HCT116 (cell line): Measurements from ENCODE around the gene C9orf78. TPM values are rescaled to one million over a fixed set of nuclear protein-coding genes. Genes with fewer than 3 reads are reported as not detected.

Source experiments
- ATAC-seq: fragments of 200-7000 bp; cut with Tn5 transposase; 2 replicates; pipeline ENCODE4 v1.9.1; 2020; ENCODE audit warnings: mild to moderate bottlenecking, moderate library complexity
- BruUV-seq: library from RNA; stranded (reverse); fragments of 400-500 nt; replicated peaks from 2 replicates; lab custom pipeline; 2021; lab: Mats Ljungman, UMichigan
- CTCF ChIA-PET: fragments of 300-600 bp; sonication (Branson Sonifier 250); formaldehyde crosslinking; loops from one replicate; lab custom pipeline; 2021; ENCODE audit warnings: antibody characterized with exemption; lab: Charles Lee
- POLR2A ChIA-PET: fragments of 300-600, 350-600 bp; sonication (Branson Sonifier 250); formaldehyde crosslinking; loops from one replicate; lab custom pipeline; 2021; ENCODE audit warnings: antibody characterized with exemption; lab: Charles Lee
- RAD21 ChIA-PET, 2 experiments: fragments of 300-600 bp; sonication (Branson Sonifier 250); formaldehyde crosslinking; loops; one replicate each; lab custom pipeline; 2023; ENCODE audit warnings: low total read pairs in 2 of 2; ENCODE audit not compliant: uncharacterized antibody in 2 of 2, unreplicated experiment in 2 of 2, low non-redundant PET in 1 of 2; lab: Charles Lee
- DNase-seq: peaks from one replicate; pipeline ENCODE4 v3.0.0-alpha.2; 2010; ENCODE audit warnings: low read depth, low spot score
- H2AFZ ChIP-seq: fragments of 200-600 bp; shearing (Covaris generic), sonication (generic); 2 replicates; pipeline ENCODE4 v1.6.1; 2017; ENCODE audit warnings: low read depth, mixed run types, mixed read lengths, antibody characterized with exemption, low read length; ENCODE audit not compliant: poor library complexity, severe bottlenecking
- H3K27ac ChIP-seq: 2 replicates; pipeline ENCODE4 v1.5.1; 2012; ENCODE audit warnings: low read depth, low read length
- H3K27me3 ChIP-seq: fragments of 200-600 bp; sonication (generic); 2 replicates; pipeline ENCODE4 v1.6.1; 2016; ENCODE audit warnings: mixed run types, low read length, mixed read lengths; ENCODE audit not compliant: insufficient read depth
- H3K36me3 ChIP-seq, 2 experiments: fragments of 200-500 bp in 1 of 2; fragments of 200-600 bp in 1 of 2; sonication (Bioruptor generic) in 1 of 2; sonication (generic) in 1 of 2; 2 replicates each; pipeline versions ENCODE4 v1.5.1 to v1.6.1; 2014 to 2016; ENCODE audit warnings: low read length in 2 of 2, inconsistent platforms in 1 of 2, mixed read lengths in 1 of 2, mixed run types in 1 of 2; ENCODE audit not compliant: insufficient read depth in 2 of 2, control insufficient read depth in 1 of 2
- H3K4me1 ChIP-seq, 2 experiments: fragments of 200-600 bp in 1 of 2; sonication (generic) in 1 of 2; 2 replicates each; pipeline versions ENCODE4 v1.5.1 to v1.6.1; 2012 to 2017; ENCODE audit warnings: low read length in 2 of 2, inconsistent platforms in 1 of 2, mild to moderate bottlenecking in 1 of 2, mixed read lengths in 1 of 2, mixed run types in 1 of 2, moderate library complexity in 1 of 2; ENCODE audit not compliant: insufficient read depth in 2 of 2, control insufficient read depth in 1 of 2
- H3K4me2 ChIP-seq: fragments of 200-600 bp; sonication (generic); 2 replicates; pipeline ENCODE4 v1.6.1; 2017; ENCODE audit warnings: mixed run types, low read length, mixed read lengths
- H3K4me3 ChIP-seq, 2 experiments: fragments of 200-600 bp in 1 of 2; sonication (generic) in 1 of 2; replicated peaks in 1 of 2; 2 replicates each; pipeline ENCODE4 v1.5.1; 2011 to 2016; ENCODE audit warnings: low read length in 2 of 2, control low read depth in 1 of 2, low read depth in 1 of 2, mild to moderate bottlenecking in 1 of 2, mixed read lengths in 1 of 2, mixed run types in 1 of 2
- H3K79me2 ChIP-seq: fragments of 200-600 bp; sonication (generic); 2 replicates; pipeline ENCODE4 v1.6.1; 2017; ENCODE audit warnings: mild to moderate bottlenecking, mixed run types, low read length, moderate library complexity, mixed read lengths; ENCODE audit not compliant: insufficient read depth
- H3K9ac ChIP-seq: fragments of 200-600 bp; sonication (generic); 2 replicates; pipeline ENCODE4 v1.6.1; 2016; ENCODE audit warnings: low read length, mixed read lengths
- H3K9me2 ChIP-seq: fragments of 200-600 bp; sonication (generic), shearing (Covaris generic); 2 replicates; pipeline ENCODE4 v1.6.1; 2017; ENCODE audit warnings: mixed run types, mild to moderate bottlenecking, moderate library complexity; ENCODE audit not compliant: insufficient read depth
- H3K9me3 ChIP-seq, 2 experiments: fragments of 200-500 bp in 1 of 2; fragments of 200-600 bp in 1 of 2; sonication (Bioruptor generic) in 1 of 2; sonication (generic) in 1 of 2; 2 replicates each; pipeline ENCODE4 v1.6.1; 2014 to 2017; ENCODE audit warnings: low read length in 2 of 2, mixed read lengths in 2 of 2, inconsistent platforms in 1 of 2, low read depth in 1 of 2, mild to moderate bottlenecking in 1 of 2, mixed run types in 1 of 2, moderate library complexity in 1 of 2; ENCODE audit not compliant: control insufficient read depth in 1 of 2, insufficient read depth in 1 of 2
- H4K20me1 ChIP-seq: fragments of 200-600 bp; sonication (generic), shearing (Covaris generic); 2 replicates; pipeline ENCODE4 v1.6.1; 2017; ENCODE audit warnings: mixed run types, mild to moderate bottlenecking, moderate library complexity; ENCODE audit not compliant: insufficient read depth
- CBX3 ChIP-seq: IDR thresholded peaks from 2 replicates; pipeline ENCODE4 v1.6.1; 2012; ENCODE audit warnings: low read depth
- EGR1 ChIP-seq: IDR thresholded peaks from 2 replicates; pipeline ENCODE4 v1.6.1; 2012; ENCODE audit warnings: low read depth
- POLR2A ChIP-seq: IDR thresholded peaks from 2 replicates; pipeline ENCODE4 v1.7.0; 2011; ENCODE audit warnings: borderline replicate concordance; ENCODE audit not compliant: insufficient read depth, insufficient read length; ENCODE audit errors: extremely low read depth
- POLR2AphosphoS5 ChIP-seq: IDR thresholded peaks from 2 replicates; pipeline ENCODE4 v1.6.1; 2011; ENCODE audit warnings: mild to moderate bottlenecking, low read depth, low read length, moderate library complexity
- RAD21 ChIP-seq: IDR thresholded peaks from 2 replicates; pipeline ENCODE4 v1.6.1; 2012; ENCODE audit warnings: low read depth, mild to moderate bottlenecking
- SRF ChIP-seq: IDR thresholded peaks from 2 replicates; pipeline ENCODE4 v1.6.1; 2012; ENCODE audit warnings: low read depth
- TCF7L2 ChIP-seq: IDR thresholded peaks from 2 replicates; pipeline ENCODE4 v1.7.0; 2011; ENCODE audit warnings: borderline replicate concordance, inconsistent platforms; ENCODE audit not compliant: insufficient read depth, insufficient read length; ENCODE audit errors: extremely low read depth
- YY1 ChIP-seq: IDR thresholded peaks from 2 replicates; pipeline ENCODE4 v1.6.1; 2011; ENCODE audit warnings: low read length, low read depth, moderate library complexity, mild to moderate bottlenecking; ENCODE audit not compliant: insufficient replicate concordance; ENCODE audit errors: extremely low read depth
- ZFX ChIP-seq: fragments of 450-650 bp; IDR thresholded peaks from 2 replicates; pipeline ENCODE4 v1.6.1; 2017
- intact Hi-C: fragments of 100-400 bp; cut with micrococcal nuclease; formaldehyde crosslinking; loops from 2 replicates; pipeline ENCODE4 v1.10.0; 2022
- total RNA-seq: library from RNA; stranded (reverse); gene quantifications from one replicate; pipeline ENCODE4 v1.2.1, GENCODE V29; 2021; ENCODE audit not compliant: unreplicated experiment
- TF ChIP-seq, protein P1 (sequence below), 3 experiments: fragments of 200-600 bp in 1 of 3; sonication (generic) in 1 of 3; IDR thresholded peaks in 2 of 3; conservative IDR thresholded peaks in 1 of 3; 2 replicates each; pipeline ENCODE4 v1.5.1; 2012 to 2017; ENCODE audit warnings: low read depth in 2 of 3, low read length in 2 of 3, antibody characterized with exemption in 1 of 3, borderline replicate concordance in 1 of 3, control low read depth in 1 of 3, mild to moderate bottlenecking in 1 of 3, mixed read lengths in 1 of 3, mixed run types in 1 of 3, moderate library complexity in 1 of 3; ENCODE audit not compliant: insufficient read depth in 1 of 3
- TF ChIP-seq, protein P2 (sequence below): IDR thresholded peaks from 2 replicates; pipeline ENCODE4 v1.6.1; 2011; ENCODE audit warnings: mild to moderate bottlenecking, low read length, moderate library complexity; ENCODE audit not compliant: insufficient replicate concordance; ENCODE audit errors: extremely low read depth
- TF ChIP-seq, protein P3 (sequence below): IDR thresholded peaks from 2 replicates; pipeline ENCODE4 v1.6.1; 2012

The C9orf78 gene
- total RNA-seq, 1 experiment from 2014 or later: 41.4 TPM

DNA sequence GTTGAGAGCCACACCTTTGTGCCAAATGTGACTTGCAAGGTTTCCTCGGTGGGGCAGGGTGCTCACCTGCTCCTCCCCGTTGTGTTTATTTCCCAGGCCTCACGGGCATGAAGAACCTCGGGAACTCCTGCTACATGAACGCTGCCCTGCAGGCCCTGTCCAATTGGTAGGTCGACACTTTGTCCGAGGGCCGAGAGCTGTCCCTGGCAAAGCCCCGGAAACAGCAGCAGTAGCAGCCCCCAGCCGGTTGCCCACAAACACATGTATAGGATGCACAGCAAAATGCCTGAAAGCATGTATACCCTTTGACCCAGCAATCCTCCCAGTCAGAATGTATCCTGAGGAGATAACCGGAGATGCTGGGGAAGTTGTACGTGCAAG, 26.4 kb upstream of the C9orf78 start:
- RAD21 ChIA-PET: interaction anchor here in 1 of 2 experiments (0.6 kb wide), 1 partner anchor 1194 kb away, joined by 3 read pairs; no protein-coding TSS in a partner anchor
- Histone ChIP-seq H3K36me3 (no peaks in the 10 kb centered on the region), H3K4me2 (no peak overlapping the region), H3K27me3 (no peaks in the 10 kb centered on the region), H3K27ac (no peak overlapping the region), H2AFZ (no peak overlapping the region), H3K9ac (no peak overlapping the region), H3K4me1 (no peaks in the 10 kb centered on the region), H3K9me2 (no peaks in the 10 kb centered on the region), H3K4me3 (no peak overlapping the region), H4K20me1 (no peaks in the 10 kb centered on the region), H3K79me2 (no peaks in the 10 kb centered on the region), H3K9me3 (no peaks in the 10 kb centered on the region)
- intact Hi-C loops: no loop called here
- DNase-seq (no peak), ATAC-seq (no peak)
- no TSS peak for BruUV-seq
- CTCF ChIA-PET: no interaction called here
- TF ChIP-seq, protein P1, sequence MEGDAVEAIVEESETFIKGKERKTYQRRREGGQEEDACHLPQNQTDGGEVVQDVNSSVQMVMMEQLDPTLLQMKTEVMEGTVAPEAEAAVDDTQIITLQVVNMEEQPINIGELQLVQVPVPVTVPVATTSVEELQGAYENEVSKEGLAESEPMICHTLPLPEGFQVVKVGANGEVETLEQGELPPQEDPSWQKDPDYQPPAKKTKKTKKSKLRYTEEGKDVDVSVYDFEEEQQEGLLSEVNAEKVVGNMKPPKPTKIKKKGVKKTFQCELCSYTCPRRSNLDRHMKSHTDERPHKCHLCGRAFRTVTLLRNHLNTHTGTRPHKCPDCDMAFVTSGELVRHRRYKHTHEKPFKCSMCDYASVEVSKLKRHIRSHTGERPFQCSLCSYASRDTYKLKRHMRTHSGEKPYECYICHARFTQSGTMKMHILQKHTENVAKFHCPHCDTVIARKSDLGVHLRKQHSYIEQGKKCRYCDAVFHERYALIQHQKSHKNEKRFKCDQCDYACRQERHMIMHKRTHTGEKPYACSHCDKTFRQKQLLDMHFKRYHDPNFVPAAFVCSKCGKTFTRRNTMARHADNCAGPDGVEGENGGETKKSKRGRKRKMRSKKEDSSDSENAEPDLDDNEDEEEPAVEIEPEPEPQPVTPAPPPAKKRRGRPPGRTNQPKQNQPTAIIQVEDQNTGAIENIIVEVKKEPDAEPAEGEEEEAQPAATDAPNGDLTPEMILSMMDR (IDR thresholded peaks at IDR 0.05 in 2 of 3, conservative IDR thresholded peaks at IDR 0.05 in 1 of 3; ENCODE audit: borderline replicate concordance in 1 of 3, insufficient read depth in 1 of 3, low read depth in 2 of 3, low read length in 2 of 3): no peak
- no peak for TF ChIP-seq POLR2AphosphoS5
- no peak for TF ChIP-seq YY1
- no peak for TF ChIP-seq CBX3
- TF ChIP-seq RAD21: no peak
- TF ChIP-seq POLR2A: no peak
- TF ChIP-seq SRF: no peak
- TF ChIP-seq EGR1: no peak
- TF ChIP-seq, protein P2, sequence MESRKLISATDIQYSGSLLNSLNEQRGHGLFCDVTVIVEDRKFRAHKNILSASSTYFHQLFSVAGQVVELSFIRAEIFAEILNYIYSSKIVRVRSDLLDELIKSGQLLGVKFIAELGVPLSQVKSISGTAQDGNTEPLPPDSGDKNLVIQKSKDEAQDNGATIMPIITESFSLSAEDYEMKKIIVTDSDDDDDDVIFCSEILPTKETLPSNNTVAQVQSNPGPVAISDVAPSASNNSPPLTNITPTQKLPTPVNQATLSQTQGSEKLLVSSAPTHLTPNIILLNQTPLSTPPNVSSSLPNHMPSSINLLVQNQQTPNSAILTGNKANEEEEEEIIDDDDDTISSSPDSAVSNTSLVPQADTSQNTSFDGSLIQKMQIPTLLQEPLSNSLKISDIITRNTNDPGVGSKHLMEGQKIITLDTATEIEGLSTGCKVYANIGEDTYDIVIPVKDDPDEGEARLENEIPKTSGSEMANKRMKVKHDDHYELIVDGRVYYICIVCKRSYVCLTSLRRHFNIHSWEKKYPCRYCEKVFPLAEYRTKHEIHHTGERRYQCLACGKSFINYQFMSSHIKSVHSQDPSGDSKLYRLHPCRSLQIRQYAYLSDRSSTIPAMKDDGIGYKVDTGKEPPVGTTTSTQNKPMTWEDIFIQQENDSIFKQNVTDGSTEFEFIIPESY: no peak
- TF ChIP-seq, protein P3, sequence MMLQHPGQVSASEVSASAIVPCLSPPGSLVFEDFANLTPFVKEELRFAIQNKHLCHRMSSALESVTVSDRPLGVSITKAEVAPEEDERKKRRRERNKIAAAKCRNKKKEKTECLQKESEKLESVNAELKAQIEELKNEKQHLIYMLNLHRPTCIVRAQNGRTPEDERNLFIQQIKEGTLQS: no peak
- TF ChIP-seq TCF7L2: no peak
- no peak for TF ChIP-seq ZFX
- POLR2A ChIA-PET: interaction anchor here (0.6 kb wide), 1 partner anchor 62 kb away, joined by 3 read pairs; no protein-coding TSS in a partner anchor
